Type B pancreatic cell (in vitro differentiated cells): ENCODE data around the gene HMCN2. TPM values are rescaled to one million over a fixed set of nuclear protein-coding genes. Genes with fewer than 3 reads are reported as not detected.

Experiments
- DNase-seq: peaks from one replicate; pipeline ENCODE4 v3.0.0; 2021; ENCODE audit warnings: mixed read lengths; ENCODE audit not compliant: unreplicated experiment; ENCODE audit errors: extremely low spot score
- H3K27ac Mint-ChIP-seq: 2 replicates; pipeline ENCODE4 v1.8.0; 2021; ENCODE audit warnings: mild to moderate bottlenecking, mixed read lengths
- H3K27me3 Mint-ChIP-seq: 2 replicates; pipeline ENCODE4 v1.8.0; 2021; ENCODE audit warnings: mixed read lengths
- H3K36me3 Mint-ChIP-seq: 2 replicates; pipeline ENCODE4 v1.8.0; 2021; ENCODE audit warnings: mixed read lengths
- H3K4me1 Mint-ChIP-seq: one replicate; pipeline ENCODE4 v1.8.0; 2021; ENCODE audit warnings: mixed read lengths; ENCODE audit not compliant: unreplicated experiment
- H3K4me3 Mint-ChIP-seq: 2 replicates; pipeline ENCODE4 v1.8.0; 2021; ENCODE audit warnings: mild to moderate bottlenecking, mixed read lengths
- H3K9me3 Mint-ChIP-seq: 2 replicates; pipeline ENCODE4 v1.8.0; 2021; ENCODE audit warnings: mixed read lengths
- total RNA-seq: library from RNA; stranded (reverse); gene quantifications from 2 replicates; pipeline ENCODE4 v1.2.1, GENCODE V29; 2021; ENCODE audit warnings: low replicate concordance
- TF ChIP-seq, protein P1 (sequence below): fragments of 200-600 bp; sonication (generic); conservative IDR thresholded peaks from 2 replicates; pipeline ENCODE4 v1.5.0; 2021; ENCODE audit warnings: antibody characterized with exemption, mild to moderate bottlenecking

The HMCN2 gene
- total RNA-seq, 1 donor from 2014 or later = 0.12 TPM

- no peaks in the 10 kb centered on the region for H3K9me3 Mint-ChIP-seq
- TF ChIP-seq, protein P1, sequence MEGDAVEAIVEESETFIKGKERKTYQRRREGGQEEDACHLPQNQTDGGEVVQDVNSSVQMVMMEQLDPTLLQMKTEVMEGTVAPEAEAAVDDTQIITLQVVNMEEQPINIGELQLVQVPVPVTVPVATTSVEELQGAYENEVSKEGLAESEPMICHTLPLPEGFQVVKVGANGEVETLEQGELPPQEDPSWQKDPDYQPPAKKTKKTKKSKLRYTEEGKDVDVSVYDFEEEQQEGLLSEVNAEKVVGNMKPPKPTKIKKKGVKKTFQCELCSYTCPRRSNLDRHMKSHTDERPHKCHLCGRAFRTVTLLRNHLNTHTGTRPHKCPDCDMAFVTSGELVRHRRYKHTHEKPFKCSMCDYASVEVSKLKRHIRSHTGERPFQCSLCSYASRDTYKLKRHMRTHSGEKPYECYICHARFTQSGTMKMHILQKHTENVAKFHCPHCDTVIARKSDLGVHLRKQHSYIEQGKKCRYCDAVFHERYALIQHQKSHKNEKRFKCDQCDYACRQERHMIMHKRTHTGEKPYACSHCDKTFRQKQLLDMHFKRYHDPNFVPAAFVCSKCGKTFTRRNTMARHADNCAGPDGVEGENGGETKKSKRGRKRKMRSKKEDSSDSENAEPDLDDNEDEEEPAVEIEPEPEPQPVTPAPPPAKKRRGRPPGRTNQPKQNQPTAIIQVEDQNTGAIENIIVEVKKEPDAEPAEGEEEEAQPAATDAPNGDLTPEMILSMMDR = no peak
- no peaks in the 10 kb centered on the region for H3K36me3 Mint-ChIP-seq
- H3K27ac Mint-ChIP-seq = no peak overlapping the region
- no peak for DNase-seq
- no peak overlapping the region for H3K4me3 Mint-ChIP-seq
- no peaks in the 10 kb centered on the region for H3K27me3 Mint-ChIP-seq
- no peaks in the 10 kb centered on the region for H3K4me1 Mint-ChIP-seq
These were observed 117.8 kb downstream of the HMCN2 start for GRCh38 chr9:130383350-130383715.

DNA sequence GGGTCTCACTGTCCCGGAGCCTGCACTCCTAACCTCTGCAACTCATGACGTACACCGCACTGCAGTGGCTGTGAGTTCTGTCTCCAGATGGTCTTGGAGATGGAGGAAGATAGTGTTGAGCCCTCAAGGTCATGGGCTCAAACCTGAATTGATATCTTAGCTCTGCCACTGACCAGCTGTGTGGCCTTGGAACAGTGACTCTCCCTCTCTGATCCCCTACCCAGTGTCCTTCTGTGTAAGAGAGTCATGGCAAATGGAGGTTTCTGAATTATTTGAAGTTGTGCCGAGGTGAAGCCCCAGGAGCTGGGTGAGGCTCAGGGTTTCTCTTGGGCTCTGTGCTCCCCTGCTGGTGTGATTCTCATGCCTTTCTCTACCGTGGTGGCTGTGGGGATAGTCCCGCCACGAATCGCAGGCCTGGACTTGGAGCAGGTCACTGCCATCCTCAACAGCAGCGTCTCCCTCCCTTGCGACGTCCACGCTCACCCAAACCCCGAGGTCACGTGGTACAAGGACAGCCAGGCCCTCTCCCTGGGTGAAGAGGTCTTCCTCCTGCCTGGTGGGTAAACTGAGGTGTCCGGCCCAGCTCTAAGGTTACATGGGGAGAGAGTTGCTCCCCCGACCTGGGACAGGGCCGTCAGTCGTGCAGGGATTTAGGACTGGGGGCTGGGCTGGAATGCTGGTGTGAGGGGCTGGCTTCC is 118.6 kb downstream of the HMCN2 start:
- H3K4me1 Mint-ChIP-seq = no peaks in the 10 kb centered on the region
- TF ChIP-seq, protein P1 = no peak
- no peak for DNase-seq
- no peaks in the 10 kb centered on the region for H3K9me3 Mint-ChIP-seq
- no peak overlapping the region for H3K27ac Mint-ChIP-seq
- no peaks in the 10 kb centered on the region for H3K36me3 Mint-ChIP-seq
- no peaks in the 10 kb centered on the region for H3K27me3 Mint-ChIP-seq
- no peak overlapping the region for H3K4me3 Mint-ChIP-seq

DNA sequence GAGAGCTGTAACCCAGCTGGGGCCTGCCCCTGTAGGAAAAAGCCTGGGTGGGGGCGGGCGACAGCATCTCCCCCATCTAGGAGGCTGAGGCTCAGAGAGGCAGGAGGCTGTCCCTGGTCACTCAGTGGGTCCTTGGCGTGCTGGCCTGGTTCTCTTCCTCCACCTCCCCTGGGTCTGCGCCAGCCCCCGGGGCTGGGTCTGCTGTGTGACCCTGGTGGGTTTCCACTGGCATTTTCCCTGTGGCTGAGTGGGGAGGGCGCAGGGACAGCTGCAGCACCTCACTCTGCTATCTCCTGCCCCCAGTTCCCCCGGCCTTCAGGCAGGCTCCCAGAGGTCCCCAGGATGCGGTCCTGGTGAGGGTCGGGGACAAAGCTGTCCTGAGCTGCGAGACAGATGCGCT is 119.7 kb downstream of the HMCN2 start:
- no peaks in the 10 kb centered on the region for H3K9me3 Mint-ChIP-seq
- H3K36me3 Mint-ChIP-seq = no peaks in the 10 kb centered on the region
- no peak overlapping the region for H3K4me3 Mint-ChIP-seq
- no peaks in the 10 kb centered on the region for H3K27me3 Mint-ChIP-seq
- H3K4me1 Mint-ChIP-seq = peaks cover 5% of the 10 kb centered on the region
- TF ChIP-seq, protein P1 = no peak
- DNase-seq = no peak
- H3K27ac Mint-ChIP-seq = no peak overlapping the region

GRCh38 chr9:130387398-130387797 is 121.8 kb downstream of the HMCN2 start:
- Mint-ChIP-seq H3K4me3 (no peak overlapping the region), H3K36me3 (no peaks in the 10 kb centered on the region), H3K4me1 (peaks cover 9% of the 10 kb centered on the region), H3K27ac (no peak overlapping the region), H3K9me3 (no peaks in the 10 kb centered on the region), H3K27me3 (no peaks in the 10 kb centered on the region)
- no peak for DNase-seq
- TF ChIP-seq, protein P1 = no peak

DNA sequence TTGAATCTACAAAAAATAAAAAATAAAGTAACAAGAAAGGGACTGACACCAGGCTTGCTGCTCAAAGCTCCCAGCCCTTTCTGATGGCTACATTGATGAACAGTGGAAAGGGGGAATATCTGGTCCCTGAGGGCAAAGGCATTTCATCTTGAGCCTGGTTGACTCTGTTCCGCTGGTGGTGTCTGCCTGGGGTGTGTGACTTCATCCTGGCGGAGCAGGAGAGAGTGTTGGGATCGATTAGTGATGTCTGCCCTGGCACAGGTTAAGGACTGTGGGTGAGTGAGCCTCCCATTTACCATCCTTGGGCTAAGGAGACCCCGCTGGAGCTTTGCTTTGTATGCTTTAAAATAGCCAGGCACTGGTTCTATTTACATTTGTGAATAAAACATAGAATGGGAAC is 122.3 kb downstream of the HMCN2 start:
- H3K4me1 Mint-ChIP-seq = peaks cover 9% of the 10 kb centered on the region
- DNase-seq = no peak

More for the DNA sequence above, 122.3 kb downstream of the HMCN2 start:
- H3K9me3 Mint-ChIP-seq = no peaks in the 10 kb centered on the region
- H3K4me3 Mint-ChIP-seq = no peak overlapping the region
- no peak overlapping the region for H3K27ac Mint-ChIP-seq
- H3K36me3 Mint-ChIP-seq = no peaks in the 10 kb centered on the region
- H3K27me3 Mint-ChIP-seq = no peaks in the 10 kb centered on the region
- TF ChIP-seq, protein P1 = no peak
